ENCODE data around the gene LRRN2. TPM values are rescaled to one million over a fixed set of nuclear protein-coding genes. Genes with fewer than 3 reads are reported as not detected.
"Not testable (repeated sequence)": the region's sequence is repeated elsewhere in the genome, so short reads cannot be mapped to it uniquely, and the experiment has no call there.

LRRN2 gene
- polyA plus RNA-seq (ENCODE audit: insufficient read depth in 1 of 5, insufficient read length in 5 of 5, low replicate concordance in 1 of 5) = 1 to 10 TPM; 1.3 to 4.2 (median 1.9) TPM
- long read RNA-seq, donor 1, full-length matches to known transcripts = 4 of 4 reads
- long read RNA-seq, donor 1, partial matches to known transcripts = 0 of 4 reads
- long read RNA-seq, donor 1, other reads (novel, unspliced or antisense) = 0 of 4 reads
- long read RNA-seq, donor 2, full-length matches to known transcripts = 3 of 3 reads
- long read RNA-seq, donor 2, partial matches to known transcripts = 0 of 3 reads
- long read RNA-seq, donor 2, other reads (novel, unspliced or antisense) = 0 of 3 reads
- long read RNA-seq, donor 3, partial matches to known transcripts = 0 of 1 reads
- long read RNA-seq, donor 3, other reads (novel, unspliced or antisense) = 0 of 1 reads
- long read RNA-seq, donor 4, full-length matches to known transcripts = 3 of 3 reads
- long read RNA-seq, donor 4, partial matches to known transcripts = 0 of 3 reads
- long read RNA-seq, donor 4, other reads (novel, unspliced or antisense) = 0 of 3 reads
- long read RNA-seq, donor 5, full-length matches to known transcripts = 2 of 2 reads
- long read RNA-seq, donor 5, partial matches to known transcripts = 0 of 2 reads
- long read RNA-seq, donor 5, other reads (novel, unspliced or antisense) = 0 of 2 reads
- long read RNA-seq, donor 6 = 0 reads
- long read RNA-seq, donor 7, partial matches to known transcripts = 0 of 3 reads
- long read RNA-seq, donor 7, other reads (novel, unspliced or antisense) = 0 of 3 reads
- long read RNA-seq, donor 8, partial matches to known transcripts = 0 of 1 reads
- long read RNA-seq, donor 8, other reads (novel, unspliced or antisense) = 0 of 1 reads

GRCh38 chr1:204685236-204686006 lies at the start of gene LRRN2:
LRRN2 (minus strand) TSS chr1:204685738; CDS start chr1:204619992, 65,746 bp downstream.
- DNase-seq = no peak

- DNase-seq = no peak
Measured at GRCh38 chr1:204735042-204735441, 49.5 kb upstream of the LRRN2 start.

- DNase-seq = no peak
Measured at GRCh38 chr1:204733869-204734596, 48.5 kb upstream of the LRRN2 start.

DNA sequence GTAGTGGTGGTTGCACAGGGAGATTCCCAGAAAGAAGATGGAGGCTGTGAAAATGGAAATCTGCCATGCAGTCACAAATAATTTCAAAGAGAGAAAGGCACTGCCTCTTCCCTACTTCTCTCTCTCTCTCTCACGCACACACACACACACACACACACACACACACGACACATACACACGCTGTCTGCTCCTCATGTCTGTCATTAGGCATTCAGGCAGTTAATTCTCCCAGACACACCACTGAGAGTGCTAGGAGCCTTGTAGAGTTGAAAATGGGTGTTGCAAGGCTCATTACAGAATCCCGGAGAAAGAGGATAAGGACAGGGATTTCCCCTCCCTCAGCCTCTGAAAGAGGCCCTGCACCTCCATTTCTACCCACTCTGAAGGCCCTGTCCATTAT lies 47.8 kb upstream of the LRRN2 start:
- DNase-seq = no peak

DNA sequence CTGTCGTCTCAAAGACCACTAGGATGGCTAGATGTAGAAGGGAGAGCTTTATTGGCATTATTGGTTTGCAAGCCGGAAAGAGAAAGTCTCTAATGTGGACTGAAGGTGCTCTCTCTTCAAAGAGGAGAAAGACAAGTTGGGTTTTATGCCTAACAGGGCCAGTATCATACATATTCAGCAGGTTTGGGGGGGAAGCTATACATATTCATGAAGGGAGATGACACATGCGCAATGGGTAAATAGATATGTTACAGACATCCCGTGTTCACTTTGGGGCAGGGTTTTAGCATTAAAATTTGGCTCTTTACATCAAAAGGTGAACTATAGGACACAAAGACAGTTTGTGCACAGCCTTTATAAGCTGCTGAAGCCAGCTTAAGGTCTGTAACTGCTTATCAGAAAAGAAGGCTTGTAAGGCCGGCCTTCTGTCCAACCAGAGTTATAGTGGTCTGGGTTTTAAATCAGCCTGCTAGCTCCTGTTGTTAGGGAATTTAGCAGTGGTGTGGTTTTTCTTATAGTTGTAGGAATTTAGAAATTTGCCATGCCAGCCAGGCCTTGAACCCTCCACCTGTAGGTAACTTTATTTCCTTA lies 46.5 kb upstream of the LRRN2 start:
- no peak for DNase-seq

GRCh38 chr1:204731509-204731908 lies 46.0 kb upstream of the LRRN2 start:
- DNase-seq = no peak

- DNase-seq = no peak
Measured at GRCh38 chr1:204730826-204731459, 45.4 kb upstream of the LRRN2 start.

GRCh38 chr1:204729516-204729915 lies 44.0 kb upstream of the LRRN2 start:
- no peak for DNase-seq

DNA sequence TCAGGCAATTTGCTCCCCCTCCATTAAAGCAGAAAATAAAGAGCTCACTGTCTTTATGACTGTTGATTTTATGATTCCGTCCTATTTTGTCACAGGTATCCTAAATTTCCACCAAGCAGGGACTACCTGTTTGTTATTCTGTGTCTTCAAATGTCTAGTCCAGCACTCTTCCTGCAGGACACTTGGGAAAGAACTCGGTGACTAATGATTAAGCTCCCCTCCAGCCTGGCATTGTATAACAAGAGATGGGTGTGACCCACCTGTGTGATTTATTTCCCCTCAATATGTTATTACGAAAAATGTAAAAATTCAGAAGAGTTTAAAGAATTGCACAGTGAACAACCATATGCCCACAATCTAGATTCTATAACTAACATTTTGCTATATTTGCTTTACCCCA lies 42.9 kb upstream of the LRRN2 start:
- DNase-seq = no peak

- DNase-seq = no peak
Measured at GRCh38 chr1:204728045-204728444, 42.5 kb upstream of the LRRN2 start.

- not testable (repeated sequence) for DNase-seq
Measured at GRCh38 chr1:204727438-204727837, 41.9 kb upstream of the LRRN2 start.

DNA sequence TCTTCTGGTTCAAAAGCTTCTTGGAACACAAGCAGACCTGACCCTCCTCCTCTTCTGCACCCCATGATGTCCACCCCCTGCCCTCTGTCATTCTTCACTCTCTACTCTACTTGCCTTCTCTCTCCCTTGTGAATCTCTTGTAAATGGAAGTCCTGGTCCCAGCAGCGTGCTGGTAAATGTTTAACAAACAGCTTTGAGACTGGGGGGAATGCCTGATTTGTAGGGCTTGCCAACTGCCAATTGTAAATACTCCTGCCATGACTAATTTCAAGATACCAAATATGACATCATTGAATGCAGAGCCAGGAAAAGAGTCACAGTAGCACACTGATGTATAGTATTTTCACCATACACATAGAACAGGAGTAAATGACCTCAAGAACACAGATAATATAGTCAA lies 40.9 kb upstream of the LRRN2 start:
- no peak for DNase-seq

- DNase-seq = no peak
Measured at GRCh38 chr1:204725821-204726448, 40.4 kb upstream of the LRRN2 start.

GRCh38 chr1:204723131-204723787 lies 37.7 kb upstream of the LRRN2 start:
- no peak for DNase-seq

DNA sequence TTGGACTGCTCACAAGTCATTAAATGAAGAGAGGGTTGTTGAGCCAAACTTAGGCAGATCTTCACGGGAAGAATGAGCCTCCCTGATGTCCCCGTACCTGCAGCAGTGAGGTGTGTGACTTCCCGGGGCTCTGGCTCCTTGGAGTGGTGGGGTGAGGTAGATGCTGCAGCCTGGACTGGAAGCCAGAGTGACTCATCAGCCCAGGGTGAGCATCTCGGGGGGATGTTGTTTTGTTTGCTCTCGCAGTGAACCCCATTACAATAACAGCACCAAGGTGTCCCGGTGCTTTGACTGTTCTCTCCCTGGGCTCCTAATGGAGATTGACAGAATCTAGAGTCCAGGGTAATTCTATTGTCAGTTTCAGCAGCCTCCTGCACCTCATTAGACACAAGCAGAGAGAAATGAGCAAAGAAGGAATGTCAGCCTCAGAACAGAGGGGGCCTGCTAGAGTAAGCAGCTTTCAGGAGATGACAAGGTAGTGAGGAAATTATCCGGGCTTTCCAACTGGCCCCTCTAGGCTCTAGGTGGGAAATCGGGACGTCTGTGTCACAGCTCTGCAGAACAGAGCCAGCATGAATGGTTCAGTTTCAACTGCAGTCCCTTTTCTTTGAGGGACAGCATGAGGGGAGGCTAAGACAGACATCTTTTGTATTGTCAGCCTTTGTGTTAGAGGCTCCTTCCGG lies 36.0 kb upstream of the LRRN2 start:
- no peak for DNase-seq

DNA sequence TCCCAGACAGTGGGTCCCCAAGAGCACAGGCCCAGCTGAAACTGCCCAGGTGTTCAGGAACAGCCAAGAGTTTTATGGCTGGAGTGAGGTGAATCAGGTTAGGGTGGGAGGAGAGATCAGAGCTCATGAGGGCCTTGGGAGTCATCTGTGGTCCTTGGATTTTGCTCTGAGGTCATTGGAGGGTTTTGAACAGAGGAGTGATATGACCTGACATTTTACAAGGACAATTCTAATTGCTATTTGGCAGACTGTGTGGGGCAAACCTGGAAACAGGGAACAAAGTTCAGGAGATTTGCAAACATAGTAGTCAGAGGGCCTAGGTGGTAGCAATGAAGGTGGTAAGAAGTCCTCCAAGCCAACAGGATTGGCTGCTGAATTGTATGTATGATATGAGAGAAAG lies 31.1 kb upstream of the LRRN2 start:
- DNase-seq = no peak

DNA sequence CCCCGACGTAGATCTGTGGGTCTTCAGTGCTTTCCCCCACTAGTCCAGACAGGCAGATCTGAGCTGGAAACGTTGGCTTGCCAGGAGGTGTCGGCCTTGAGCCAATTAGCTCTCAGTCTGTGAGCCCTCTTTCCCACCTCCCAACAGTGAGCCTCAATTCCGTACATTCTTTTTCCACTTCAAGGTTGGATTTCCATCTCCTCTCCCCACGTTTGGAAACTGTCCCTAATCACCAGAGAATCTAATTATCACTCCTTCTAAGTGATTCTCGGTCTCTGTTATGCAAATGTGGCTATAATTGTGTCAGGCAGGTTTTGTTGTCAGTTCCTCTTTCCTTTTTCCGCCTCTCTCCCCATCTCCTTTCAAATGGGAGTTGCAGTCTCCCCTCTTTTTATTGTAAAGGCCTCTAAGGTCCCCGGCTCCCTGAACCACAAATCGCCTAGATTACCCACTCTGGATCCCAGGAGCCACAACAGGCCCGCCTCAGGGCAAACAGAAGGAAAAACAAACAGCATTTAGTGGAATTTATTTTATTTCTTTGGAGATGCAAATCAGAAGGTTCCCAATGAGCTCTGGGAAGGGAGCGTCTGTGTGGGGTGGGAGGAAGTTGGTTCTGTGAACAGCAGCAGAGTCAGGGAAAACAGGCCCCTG lies 29.4 kb upstream of the LRRN2 start:
- DNase-seq = no peak

DNA sequence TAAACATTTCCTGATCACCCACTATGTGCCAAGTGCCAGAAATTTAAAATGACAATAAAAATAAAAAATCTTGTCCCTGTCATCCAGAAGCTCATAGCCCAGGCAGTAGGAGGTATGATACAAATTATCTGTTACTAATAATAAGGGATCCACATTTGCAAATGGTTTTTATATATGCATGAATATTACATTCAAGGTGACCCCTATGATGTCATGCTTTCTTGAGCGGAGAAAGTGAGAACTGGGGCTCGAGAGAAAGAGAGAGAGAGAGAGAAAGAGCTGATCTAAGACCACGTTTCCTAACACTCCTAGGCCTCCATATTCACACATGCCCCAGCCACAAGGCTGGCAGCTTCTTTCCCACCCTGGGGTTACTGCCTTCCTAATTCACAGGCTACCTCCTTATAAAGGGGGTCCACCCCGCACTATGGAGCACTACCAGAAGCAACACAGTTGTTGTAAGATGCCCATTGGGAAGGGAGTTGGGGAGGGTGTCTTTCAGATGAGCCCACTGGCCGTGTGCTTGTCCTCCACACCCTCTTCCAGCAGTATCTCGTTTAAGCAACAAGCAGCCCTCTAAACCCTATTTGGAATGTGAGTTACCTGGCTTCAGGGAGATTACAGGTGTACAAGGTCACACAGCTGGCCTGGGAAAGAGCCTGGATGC lies 28.8 kb upstream of the LRRN2 start:
- no peak for DNase-seq

Measured in right lung (tissue), 10 donors.